Measurements from ENCODE around the gene WBP2.

The WBP2 gene

DNA sequence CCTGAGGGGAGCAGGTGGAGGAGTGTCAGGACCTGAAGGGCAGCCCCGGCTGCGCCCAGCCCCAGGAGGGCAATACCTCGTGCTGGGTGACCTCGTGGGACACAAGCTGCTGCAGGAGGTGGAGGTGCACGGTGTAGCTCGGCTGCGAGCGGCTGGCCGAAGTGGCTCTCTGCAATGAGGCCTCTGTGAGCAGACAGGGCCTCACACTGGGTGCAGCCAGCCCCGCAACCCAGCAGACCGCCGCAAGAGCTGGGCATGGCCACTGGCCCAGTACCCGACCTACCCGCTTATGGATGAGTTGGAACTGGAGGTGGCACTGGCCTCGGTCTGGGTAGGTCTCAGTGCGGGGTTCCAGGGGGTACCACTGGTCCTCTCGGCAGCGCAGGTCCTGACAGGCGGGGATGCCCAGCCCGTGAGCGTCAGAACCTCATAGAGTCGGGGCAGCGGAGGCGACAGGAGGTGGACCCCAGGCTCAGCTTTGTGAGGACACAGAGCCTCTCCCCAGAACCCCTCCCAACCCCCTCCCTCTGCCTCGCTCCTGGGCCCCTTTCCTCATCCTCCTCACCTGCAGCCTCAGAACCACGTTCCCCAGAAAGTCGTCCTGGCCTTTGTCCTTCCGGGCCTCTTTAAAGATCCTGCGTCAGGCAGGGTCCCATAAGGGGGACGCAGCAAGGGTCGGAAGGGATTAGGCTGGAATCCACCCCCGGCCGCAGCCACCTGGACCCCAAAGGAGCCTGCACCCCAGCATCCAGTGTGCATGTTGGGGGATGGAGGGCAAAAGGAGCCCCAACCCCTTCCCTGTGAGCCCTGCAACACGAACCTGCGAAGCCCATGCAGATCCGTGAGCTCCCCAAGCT lies 15.0 kb downstream of the WBP2 start:
- H3K9ac ChIP-seq (ENCODE audit: low read depth, low read length): no peak overlapping the region

DNA sequence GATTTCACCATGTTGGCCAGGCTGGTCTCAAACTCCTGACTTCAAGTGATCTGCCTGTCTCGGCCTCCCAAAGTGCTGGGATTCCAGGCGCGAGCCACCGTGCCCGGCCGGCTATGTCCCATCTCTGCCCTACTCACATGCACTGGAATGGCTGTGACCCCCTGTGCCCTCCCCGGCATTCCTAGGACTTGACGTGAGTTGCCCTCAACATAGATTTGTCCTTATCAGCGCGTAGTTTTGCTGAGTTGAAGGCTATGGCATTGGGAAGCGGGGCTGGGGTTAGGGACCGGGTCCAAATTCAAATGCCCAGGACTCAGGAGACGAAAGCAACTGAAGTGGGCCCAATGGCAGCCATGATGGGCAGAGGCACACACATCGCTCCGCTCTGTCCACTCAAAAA lies 16.7 kb downstream of the WBP2 start:
- H3K27ac ChIP-seq (ENCODE audit: low read length): no peak overlapping the region

More for the DNA sequence above, 15.0 kb downstream of the WBP2 start:
- Histone ChIP-seq H3K36me3 (ENCODE audit: insufficient read depth, low read length) (peaks cover 37% of the 10 kb centered on the region), H3K4me2 (ENCODE audit: insufficient read depth, low read length) (no peak overlapping the region), H3K27ac (ENCODE audit: low read length) (no peak overlapping the region), H3K79me2 (ENCODE audit: insufficient read depth, low read length) (peaks cover 18% of the 10 kb centered on the region), H3K9me3 (ENCODE audit: insufficient read depth, low read length, severe bottlenecking) (no peaks in the 10 kb centered on the region), H2AFZ (ENCODE audit: low read depth, low read length) (no peak overlapping the region), H4K20me1 (ENCODE audit: insufficient read depth, low read length) (no peaks in the 10 kb centered on the region), H3K4me3 (ENCODE audit: low read depth in 1 of 2, low read length in 2 of 2) (no peak overlapping the region), H3K4me1 (ENCODE audit: insufficient read depth, low read length) (peaks cover 27% of the 10 kb centered on the region), H3K27me3 (ENCODE audit: insufficient read depth, low read length, poor library complexity) (no peaks in the 10 kb centered on the region)
- ATAC-seq (ENCODE audit: insufficient read depth, low read depth) (no peak), DNase-seq (no peak)
- TF ChIP-seq, protein P1, sequence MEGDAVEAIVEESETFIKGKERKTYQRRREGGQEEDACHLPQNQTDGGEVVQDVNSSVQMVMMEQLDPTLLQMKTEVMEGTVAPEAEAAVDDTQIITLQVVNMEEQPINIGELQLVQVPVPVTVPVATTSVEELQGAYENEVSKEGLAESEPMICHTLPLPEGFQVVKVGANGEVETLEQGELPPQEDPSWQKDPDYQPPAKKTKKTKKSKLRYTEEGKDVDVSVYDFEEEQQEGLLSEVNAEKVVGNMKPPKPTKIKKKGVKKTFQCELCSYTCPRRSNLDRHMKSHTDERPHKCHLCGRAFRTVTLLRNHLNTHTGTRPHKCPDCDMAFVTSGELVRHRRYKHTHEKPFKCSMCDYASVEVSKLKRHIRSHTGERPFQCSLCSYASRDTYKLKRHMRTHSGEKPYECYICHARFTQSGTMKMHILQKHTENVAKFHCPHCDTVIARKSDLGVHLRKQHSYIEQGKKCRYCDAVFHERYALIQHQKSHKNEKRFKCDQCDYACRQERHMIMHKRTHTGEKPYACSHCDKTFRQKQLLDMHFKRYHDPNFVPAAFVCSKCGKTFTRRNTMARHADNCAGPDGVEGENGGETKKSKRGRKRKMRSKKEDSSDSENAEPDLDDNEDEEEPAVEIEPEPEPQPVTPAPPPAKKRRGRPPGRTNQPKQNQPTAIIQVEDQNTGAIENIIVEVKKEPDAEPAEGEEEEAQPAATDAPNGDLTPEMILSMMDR (IDR thresholded peaks at IDR 0.05; ENCODE audit: borderline replicate concordance, extremely low read depth, low read length, poor library complexity, severe bottlenecking): no peak
- TF ChIP-seq EZH2 (IDR thresholded peaks at IDR 0.05; ENCODE audit: borderline replicate concordance, low read depth, low read length, severe bottlenecking): no peak

DNA sequence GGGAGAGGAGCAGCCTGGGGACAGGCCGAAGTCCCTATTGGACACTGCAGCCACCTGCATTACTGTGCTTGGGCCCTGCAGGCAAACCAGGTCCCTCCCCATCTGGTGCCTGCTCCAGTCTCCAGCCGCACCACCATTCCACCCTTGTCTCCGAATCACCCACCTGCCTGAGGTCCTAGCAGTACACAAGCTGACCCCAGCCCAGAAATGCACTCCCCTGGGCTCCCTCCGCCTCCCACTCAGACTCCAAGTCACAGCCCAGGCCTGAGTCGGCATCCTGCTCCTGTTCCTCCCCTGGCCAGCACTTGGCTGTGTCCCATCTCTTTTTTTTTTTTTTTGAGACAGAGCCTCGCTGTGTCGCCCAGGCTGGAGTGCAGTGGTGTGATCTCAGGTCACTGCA lies 17.2 kb downstream of the WBP2 start:
- H3K27me3 ChIP-seq (ENCODE audit: insufficient read depth, low read length, poor library complexity): no peaks in the 10 kb centered on the region
- H3K9ac ChIP-seq (ENCODE audit: low read depth, low read length): no peak overlapping the region
- TF ChIP-seq, protein P1 (IDR thresholded peaks at IDR 0.05; ENCODE audit: borderline replicate concordance, extremely low read depth, low read length, poor library complexity, severe bottlenecking): no peak
- no peak for TF ChIP-seq EZH2 (IDR thresholded peaks at IDR 0.05; ENCODE audit: borderline replicate concordance, low read depth, low read length, severe bottlenecking)

More for the DNA sequence above, 16.7 kb downstream of the WBP2 start:
- Histone ChIP-seq H3K4me3 (ENCODE audit: low read depth in 1 of 2, low read length in 2 of 2) (no peak overlapping the region), H3K79me2 (ENCODE audit: insufficient read depth, low read length) (peaks cover 13% of the 10 kb centered on the region), H3K27me3 (ENCODE audit: insufficient read depth, low read length, poor library complexity) (no peaks in the 10 kb centered on the region), H2AFZ (ENCODE audit: low read depth, low read length) (no peak overlapping the region), H3K4me2 (ENCODE audit: insufficient read depth, low read length) (no peak overlapping the region), H4K20me1 (ENCODE audit: insufficient read depth, low read length) (no peaks in the 10 kb centered on the region), H3K9me3 (ENCODE audit: insufficient read depth, low read length, severe bottlenecking) (no peaks in the 10 kb centered on the region), H3K4me1 (ENCODE audit: insufficient read depth, low read length) (peaks cover 14% of the 10 kb centered on the region), H3K9ac (ENCODE audit: low read depth, low read length) (no peak overlapping the region), H3K36me3 (ENCODE audit: insufficient read depth, low read length) (peaks cover 54% of the 10 kb centered on the region)
- ATAC-seq (ENCODE audit: insufficient read depth, low read depth): no peak
- no peak for DNase-seq
- TF ChIP-seq EZH2 (IDR thresholded peaks at IDR 0.05; ENCODE audit: borderline replicate concordance, low read depth, low read length, severe bottlenecking): no peak
- TF ChIP-seq, protein P1 (IDR thresholded peaks at IDR 0.05; ENCODE audit: borderline replicate concordance, extremely low read depth, low read length, poor library complexity, severe bottlenecking): no peak

More for the DNA sequence above, 17.2 kb downstream of the WBP2 start:
- H2AFZ ChIP-seq (ENCODE audit: low read depth, low read length): no peak overlapping the region
- no peak overlapping the region for H3K27ac ChIP-seq (ENCODE audit: low read length)
- no peaks in the 10 kb centered on the region for H3K9me3 ChIP-seq (ENCODE audit: insufficient read depth, low read length, severe bottlenecking)
- H4K20me1 ChIP-seq (ENCODE audit: insufficient read depth, low read length): no peaks in the 10 kb centered on the region
- H3K79me2 ChIP-seq (ENCODE audit: insufficient read depth, low read length): peaks cover 7% of the 10 kb centered on the region
- peaks cover 9% of the 10 kb centered on the region for H3K4me1 ChIP-seq (ENCODE audit: insufficient read depth, low read length)
- H3K36me3 ChIP-seq (ENCODE audit: insufficient read depth, low read length): peaks cover 54% of the 10 kb centered on the region
- no peak for ATAC-seq (ENCODE audit: insufficient read depth, low read depth)
- DNase-seq: no peak
- H3K4me3 ChIP-seq (ENCODE audit: low read depth in 1 of 2, low read length in 2 of 2): no peak overlapping the region
- no peak overlapping the region for H3K4me2 ChIP-seq (ENCODE audit: insufficient read depth, low read length)
